A549 (cell line): ENCODE data around the gene TTC17.

ENCODE experiments used
- POLR2A ChIP-seq: IDR thresholded peaks from 2 replicates; pipeline ENCODE4 v1.6.1; 2012; ENCODE audit warnings: mild to moderate bottlenecking, low read length
- TF ChIP-seq, protein P1 (sequence below): IDR thresholded peaks from 2 replicates; pipeline ENCODE4 v1.6.1; 2012

GRCh38 chr11:43419460-43419859 is 60.7 kb downstream of the TTC17 start:
- TF ChIP-seq, protein P1, sequence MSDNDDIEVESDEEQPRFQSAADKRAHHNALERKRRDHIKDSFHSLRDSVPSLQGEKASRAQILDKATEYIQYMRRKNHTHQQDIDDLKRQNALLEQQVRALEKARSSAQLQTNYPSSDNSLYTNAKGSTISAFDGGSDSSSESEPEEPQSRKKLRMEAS, result no peak
- no peak for TF ChIP-seq POLR2A
